ENCODE measurements around the gene MYO1E. TPM values are rescaled to one million over a fixed set of nuclear protein-coding genes. Genes with fewer than 3 reads are reported as not detected.
"Not testable (repeated sequence)": the region's sequence is repeated elsewhere in the genome, so short reads cannot be mapped to it uniquely, and the experiment has no call there.

MYO1E gene
- total RNA-seq, 4 donors from 2014 or later: 23.3 to 99.8 (median 66.5) TPM

- intact Hi-C loops (cut with DNase I; ENCODE audit: low total_unique reads): no loop called here
- Histone ChIP-seq H3K4me1 (no peaks in the 10 kb centered on the region), H3K27ac (no peak overlapping the region), H3K9me3 (no peaks in the 10 kb centered on the region), H3K27me3 (no peaks in the 10 kb centered on the region), H3K4me3 (no peak overlapping the region), H3K36me3 (no peaks in the 10 kb centered on the region)
- no peak for DNase-seq
- no peak for TF ChIP-seq POLR2A (IDR thresholded peaks at IDR 0.05)
- TF ChIP-seq, protein P1, sequence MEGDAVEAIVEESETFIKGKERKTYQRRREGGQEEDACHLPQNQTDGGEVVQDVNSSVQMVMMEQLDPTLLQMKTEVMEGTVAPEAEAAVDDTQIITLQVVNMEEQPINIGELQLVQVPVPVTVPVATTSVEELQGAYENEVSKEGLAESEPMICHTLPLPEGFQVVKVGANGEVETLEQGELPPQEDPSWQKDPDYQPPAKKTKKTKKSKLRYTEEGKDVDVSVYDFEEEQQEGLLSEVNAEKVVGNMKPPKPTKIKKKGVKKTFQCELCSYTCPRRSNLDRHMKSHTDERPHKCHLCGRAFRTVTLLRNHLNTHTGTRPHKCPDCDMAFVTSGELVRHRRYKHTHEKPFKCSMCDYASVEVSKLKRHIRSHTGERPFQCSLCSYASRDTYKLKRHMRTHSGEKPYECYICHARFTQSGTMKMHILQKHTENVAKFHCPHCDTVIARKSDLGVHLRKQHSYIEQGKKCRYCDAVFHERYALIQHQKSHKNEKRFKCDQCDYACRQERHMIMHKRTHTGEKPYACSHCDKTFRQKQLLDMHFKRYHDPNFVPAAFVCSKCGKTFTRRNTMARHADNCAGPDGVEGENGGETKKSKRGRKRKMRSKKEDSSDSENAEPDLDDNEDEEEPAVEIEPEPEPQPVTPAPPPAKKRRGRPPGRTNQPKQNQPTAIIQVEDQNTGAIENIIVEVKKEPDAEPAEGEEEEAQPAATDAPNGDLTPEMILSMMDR (IDR thresholded peaks at IDR 0.05): no peak
These were observed 29.3 kb upstream of the MYO1E start for GRCh38 chr15:59401824-59402569.

GRCh38 chr15:59401051-59401823 lies 28.6 kb upstream of the MYO1E start:
- H3K4me1 ChIP-seq; H3K4me3 ChIP-seq; H3K27ac ChIP-seq; H3K36me3 ChIP-seq; DNase-seq; H3K9me3 ChIP-seq; H3K27me3 ChIP-seq; intact Hi-C loops (cut with DNase I; ENCODE audit: low total_unique reads): not testable (repeated sequence)

- no peaks in the 10 kb centered on the region for H3K9me3 ChIP-seq
- no peaks in the 10 kb centered on the region for H3K4me1 ChIP-seq
- H3K27ac ChIP-seq: no peak overlapping the region
- intact Hi-C loops (cut with DNase I; ENCODE audit: low total_unique reads): no loop called here
- H3K27me3 ChIP-seq: no peaks in the 10 kb centered on the region
- no peaks in the 10 kb centered on the region for H3K36me3 ChIP-seq
- no peak for DNase-seq
- TF ChIP-seq POLR2A (IDR thresholded peaks at IDR 0.05): no peak
- TF ChIP-seq, protein P1 (IDR thresholded peaks at IDR 0.05): no peak
- H3K4me3 ChIP-seq: no peak overlapping the region
These were observed 27.6 kb upstream of the MYO1E start for GRCh38 chr15:59400103-59400813.

GRCh38 chr15:59399465-59400102 lies 26.9 kb upstream of the MYO1E start:
- DNase-seq: no peak
- no peak overlapping the region for H3K27ac ChIP-seq
- no peak overlapping the region for H3K4me3 ChIP-seq
- intact Hi-C loops (cut with DNase I; ENCODE audit: low total_unique reads): no loop called here
- H3K4me1 ChIP-seq: no peaks in the 10 kb centered on the region
- no peaks in the 10 kb centered on the region for H3K9me3 ChIP-seq
- TF ChIP-seq, protein P1 (IDR thresholded peaks at IDR 0.05): no peak
- no peak for TF ChIP-seq POLR2A (IDR thresholded peaks at IDR 0.05)
- no peaks in the 10 kb centered on the region for H3K36me3 ChIP-seq
- H3K27me3 ChIP-seq: no peaks in the 10 kb centered on the region

- Histone ChIP-seq H3K9me3 (no peaks in the 10 kb centered on the region), H3K27me3 (no peaks in the 10 kb centered on the region), H3K4me3 (no peak overlapping the region), H3K4me1 (no peaks in the 10 kb centered on the region), H3K36me3 (no peaks in the 10 kb centered on the region), H3K27ac (no peak overlapping the region)
- DNase-seq: no peak
- TF ChIP-seq, protein P1 (IDR thresholded peaks at IDR 0.05): no peak
- no peak for TF ChIP-seq POLR2A (IDR thresholded peaks at IDR 0.05)
- intact Hi-C loops (cut with DNase I; ENCODE audit: low total_unique reads): no loop called here
These were observed 25.5 kb upstream of the MYO1E start for GRCh38 chr15:59398220-59398619.

Measured in uterus (tissue), 4 donors.